Germinal center (tissue), 1 donor: ENCODE data around the gene CD55.
"Not testable (repeated sequence)": the region's sequence is repeated elsewhere in the genome, so short reads cannot be mapped to it uniquely, and the experiment has no call there.

ENCODE experiments used
- DNase-seq: peaks from one replicate; pipeline ENCODE4 v3.0.0; 2012; ENCODE audit warnings: mixed read lengths, low spot score

The CD55 gene

DNA sequence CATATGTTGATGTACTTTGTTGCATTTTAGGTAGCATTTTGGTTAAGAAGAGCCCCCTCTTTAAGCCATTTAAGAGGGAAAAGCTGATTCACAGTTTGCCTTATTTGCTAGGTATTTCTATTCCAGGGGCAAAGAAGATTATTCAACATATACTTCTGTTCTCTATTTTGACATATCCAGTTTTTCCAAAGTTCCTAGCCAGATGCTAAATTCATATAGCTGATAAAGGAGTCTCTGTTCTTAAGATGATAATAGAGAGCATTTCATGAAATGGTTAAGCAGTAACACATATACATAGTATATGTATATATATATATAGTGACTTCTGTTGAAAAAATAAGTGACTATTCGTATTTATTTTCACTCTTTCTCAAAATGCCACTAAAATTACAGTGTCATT, 15.5 kb upstream of the CD55 start:
- no peak for DNase-seq

DNA sequence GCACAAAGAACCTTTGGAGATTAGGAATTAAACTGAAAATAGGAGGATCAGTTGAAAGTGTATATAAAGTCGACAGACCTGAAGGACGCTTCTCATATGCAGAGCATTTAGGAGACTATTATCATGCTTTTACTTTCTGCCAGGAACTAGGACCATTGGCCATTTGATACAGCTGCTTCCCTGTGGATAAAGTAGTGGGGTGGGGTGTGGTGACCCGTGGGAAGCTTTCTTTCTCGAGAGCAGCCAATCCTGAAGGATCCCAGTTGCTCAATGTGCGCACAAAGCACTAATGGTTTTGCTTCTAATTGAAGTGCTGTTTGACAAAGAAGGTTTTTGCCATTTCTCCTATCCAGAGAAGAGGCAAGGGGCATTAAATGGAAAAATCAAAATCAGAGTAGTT, 14.9 kb upstream of the CD55 start:
- DNase-seq: no peak

DNA sequence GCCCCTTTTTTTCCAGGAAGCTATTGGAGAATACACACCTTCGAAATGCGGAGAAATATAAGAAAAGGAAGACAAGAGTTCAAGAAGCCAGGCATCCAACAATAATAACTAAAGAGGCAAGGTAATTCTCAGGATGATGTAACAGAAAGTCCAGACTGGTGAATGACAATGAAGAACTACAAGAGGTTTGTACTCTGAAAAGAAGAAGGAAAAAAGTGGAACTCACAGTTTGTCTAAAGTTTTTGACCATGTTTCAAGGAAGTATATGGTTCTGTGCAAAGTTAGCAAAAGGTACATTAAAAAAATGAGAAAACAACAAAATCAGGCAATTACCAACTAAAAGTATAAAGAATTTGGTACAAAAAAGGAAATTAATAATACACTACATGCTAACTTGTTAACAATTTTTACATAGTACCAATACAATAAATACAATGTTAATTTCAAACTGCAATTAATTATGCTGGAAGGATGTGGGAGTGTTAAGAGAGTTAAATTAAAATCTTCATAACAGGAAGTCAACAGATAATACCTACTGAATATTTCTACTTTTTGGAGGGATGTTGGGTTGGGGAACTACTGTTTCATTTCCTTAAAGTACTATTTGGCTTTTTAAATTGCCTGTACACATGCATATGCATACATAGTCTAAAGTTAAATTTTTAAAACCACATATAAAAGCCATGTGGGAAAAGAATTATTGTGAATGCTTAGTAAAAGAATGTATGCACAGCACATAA, 12.9 kb upstream of the CD55 start:
- DNase-seq: peak; percentile 31

DNA sequence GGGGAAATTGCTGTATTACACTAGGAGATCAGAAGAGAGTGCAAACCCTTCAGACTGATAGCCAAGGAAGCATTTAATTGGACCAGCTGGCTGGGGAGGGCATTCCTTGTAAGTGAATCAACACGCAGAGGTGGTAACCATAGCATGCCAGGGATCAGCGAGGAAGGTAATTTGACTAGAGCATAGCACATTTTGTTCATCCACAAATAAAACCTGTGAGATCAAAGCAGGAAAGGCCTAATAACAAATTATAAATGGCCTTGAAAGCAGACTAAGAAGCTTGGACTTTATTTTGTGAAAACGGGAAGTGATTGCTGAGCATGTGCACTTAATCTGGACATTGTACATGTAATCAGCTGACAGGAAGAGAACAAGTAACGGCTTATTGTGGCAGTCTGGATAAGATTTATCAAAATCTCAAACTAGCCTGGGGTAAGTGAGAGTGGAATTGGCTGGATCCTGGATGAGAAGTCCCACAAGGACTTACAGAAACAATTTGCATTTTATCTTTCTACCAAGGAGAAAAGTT, 11.7 kb upstream of the CD55 start:
- peak; percentile 30 for DNase-seq

DNA sequence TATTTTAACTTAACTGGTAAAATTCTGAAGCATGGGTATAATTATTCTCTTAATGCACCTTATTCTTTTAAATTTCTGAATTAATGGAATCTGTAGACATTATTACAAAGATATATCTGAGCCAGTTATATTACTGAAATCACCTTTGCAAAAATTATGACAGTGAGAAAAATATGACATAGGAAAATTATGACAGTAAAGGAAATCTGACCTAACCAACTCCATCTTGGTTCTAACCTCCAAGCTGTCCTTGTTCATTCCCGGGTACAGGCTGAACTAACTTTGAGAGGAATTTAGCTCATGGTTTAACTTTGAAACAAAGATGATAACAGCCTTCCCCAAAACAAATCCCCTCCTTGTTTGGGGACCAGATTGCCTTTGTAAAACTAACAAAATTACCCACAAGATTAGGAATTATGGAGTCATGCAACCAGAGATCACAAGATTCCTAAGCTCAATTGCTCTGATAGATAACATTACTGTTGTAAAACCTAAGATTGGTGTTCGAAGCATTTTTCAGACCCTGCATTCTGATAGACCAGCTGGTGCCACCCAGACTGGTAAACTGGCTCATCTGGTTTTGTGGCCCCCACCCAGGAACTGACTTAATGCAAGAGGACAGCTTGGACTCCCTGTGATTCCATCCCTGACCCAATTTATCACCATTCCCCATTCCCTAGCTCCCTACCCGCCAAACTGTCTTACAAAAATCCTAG, 9.4 kb upstream of the CD55 start:
- no peak for DNase-seq

DNA sequence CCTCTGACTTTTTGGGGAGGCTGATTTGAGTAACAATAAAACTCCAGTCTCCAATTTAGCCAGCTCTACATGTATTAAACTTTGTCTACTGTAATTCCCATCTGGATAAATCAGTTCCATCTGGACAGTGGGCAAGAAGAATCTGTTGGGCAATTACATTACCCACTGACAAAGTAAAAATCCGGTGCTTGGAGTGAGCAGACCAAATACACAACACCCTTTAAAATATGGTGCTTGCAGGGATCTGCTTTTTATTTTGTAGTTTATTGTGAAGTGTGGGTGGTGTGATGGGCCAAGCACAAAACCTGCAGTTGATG, 8.9 kb upstream of the CD55 start:
- DNase-seq: no peak

DNA sequence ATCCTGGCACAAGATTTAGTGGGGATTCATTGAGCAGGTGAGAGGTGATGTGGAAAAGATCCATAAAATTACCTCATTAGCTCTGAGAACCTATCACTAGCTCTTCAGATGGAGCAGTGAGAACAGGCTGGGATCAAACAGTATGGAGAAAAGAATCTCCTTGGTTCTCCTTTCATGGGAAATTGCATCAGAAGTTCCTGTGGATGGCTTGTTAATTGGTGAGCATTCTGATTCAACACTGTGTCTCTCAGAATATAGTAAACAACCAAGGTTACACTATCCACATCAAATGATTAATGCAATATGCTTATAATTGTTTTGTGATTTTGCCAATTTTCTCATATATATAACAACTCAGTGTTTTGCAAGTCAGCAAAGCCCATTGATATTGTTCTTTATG, 8.3 kb upstream of the CD55 start:
- DNase-seq: no peak

DNA sequence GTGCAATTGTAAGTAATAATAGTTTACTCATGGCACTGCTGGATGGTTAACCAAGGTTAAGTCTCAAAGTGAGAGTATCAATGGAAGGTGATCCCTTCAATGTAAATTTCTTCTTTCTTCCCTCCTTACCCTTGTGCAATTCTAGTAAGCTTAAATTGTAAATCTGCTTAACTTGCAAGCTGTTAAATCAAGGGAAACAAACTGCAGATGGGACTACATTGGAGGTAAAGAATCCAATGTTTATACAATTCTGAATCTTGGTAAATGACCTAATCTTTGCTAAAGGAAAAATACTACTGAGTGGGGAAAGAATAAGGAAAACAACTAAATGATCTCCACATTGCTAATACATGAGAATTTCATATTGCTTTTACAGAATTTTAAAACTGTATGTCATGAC, 6.7 kb upstream of the CD55 start:
- DNase-seq: no peak

DNA sequence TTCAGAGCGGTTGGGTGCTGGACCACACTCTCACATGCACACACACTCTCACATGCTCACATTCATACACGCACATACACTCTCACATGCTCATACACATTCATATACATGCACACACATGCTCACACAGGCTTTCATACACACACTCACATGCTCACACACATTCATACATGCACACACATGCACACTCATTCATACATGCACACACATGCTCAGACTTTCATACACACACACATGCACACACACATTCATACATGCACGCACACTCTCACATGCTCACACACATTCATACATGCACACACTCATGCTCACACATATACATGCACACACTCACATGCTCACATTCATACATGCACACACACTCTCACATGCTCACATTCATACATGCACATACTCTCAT, 6.0 kb upstream of the CD55 start:
- DNase-seq: no peak

DNA sequence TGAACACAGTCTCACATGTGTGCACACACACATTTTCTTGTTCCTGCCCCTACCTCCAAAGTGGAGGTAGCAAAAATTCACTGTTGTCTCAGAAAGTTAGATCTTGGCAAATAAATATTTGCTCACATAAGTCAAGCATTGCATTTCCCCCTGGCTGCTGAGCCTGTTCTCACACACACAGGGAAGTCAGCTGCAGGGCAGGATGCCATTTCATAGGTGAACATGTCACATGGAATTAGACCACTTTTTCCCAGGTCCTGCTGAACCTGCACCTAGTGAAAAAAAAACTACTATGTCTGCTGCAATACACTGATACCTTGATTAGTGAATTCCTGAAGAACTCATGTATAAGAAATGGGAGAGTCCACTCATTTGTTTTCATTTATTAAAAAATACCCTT, 5.3 kb upstream of the CD55 start:
- DNase-seq: no peak

DNA sequence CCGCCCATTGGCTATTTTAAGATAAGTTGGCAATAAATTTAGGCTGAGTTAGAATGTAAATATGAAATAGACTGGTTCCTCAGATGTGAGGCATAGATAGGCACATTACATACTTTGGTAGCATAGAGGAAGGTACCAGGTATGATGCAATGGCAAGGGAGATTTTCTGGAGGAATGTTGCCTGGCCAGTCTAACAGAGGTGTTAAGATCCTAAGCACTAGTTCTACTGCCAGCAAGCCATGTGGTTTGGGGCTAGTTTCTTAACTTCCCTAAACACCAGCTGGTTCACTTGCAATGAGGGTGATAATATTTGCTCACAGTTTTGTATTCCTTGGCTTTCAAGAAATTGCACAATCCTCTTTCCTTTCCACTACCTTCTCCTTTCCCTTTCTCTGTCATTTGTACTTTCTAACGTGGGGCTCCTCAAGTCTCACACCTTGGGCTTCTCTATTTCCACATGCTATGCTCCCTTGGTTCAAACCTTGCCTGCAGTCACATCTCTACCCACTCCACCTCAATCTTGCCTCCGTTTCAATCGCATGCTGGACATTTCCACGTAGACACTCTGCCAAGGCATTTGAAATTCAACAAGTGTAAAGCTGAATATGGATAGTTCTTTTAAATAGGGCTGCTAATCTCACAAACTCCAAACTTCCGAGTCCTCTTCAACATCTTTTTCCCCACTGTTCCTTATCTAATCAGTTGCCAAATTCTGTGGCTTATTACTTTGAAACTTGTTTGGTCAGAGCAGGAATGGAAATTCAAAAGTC, 4.7 kb upstream of the CD55 start:
- DNase-seq: no peak

DNA sequence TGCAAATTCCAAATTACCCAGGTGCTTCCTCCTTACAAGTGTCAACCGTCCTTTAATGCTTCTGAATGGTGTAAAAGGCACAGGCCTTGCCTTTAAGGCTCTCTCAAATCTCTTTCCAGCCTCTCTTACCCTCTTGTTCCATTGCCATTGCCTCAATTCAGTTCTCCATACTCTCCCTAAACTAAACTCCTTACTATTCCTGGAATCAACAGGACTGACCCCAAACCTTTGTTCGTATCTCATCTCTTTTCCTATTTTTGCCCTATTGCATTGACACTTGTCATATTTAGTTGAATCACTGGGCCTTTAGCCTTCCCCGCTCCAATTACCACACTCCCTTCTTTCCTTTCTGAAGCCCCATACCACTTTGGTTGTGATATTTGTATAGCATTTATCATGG, 3.9 kb upstream of the CD55 start:
- no peak for DNase-seq

DNA sequence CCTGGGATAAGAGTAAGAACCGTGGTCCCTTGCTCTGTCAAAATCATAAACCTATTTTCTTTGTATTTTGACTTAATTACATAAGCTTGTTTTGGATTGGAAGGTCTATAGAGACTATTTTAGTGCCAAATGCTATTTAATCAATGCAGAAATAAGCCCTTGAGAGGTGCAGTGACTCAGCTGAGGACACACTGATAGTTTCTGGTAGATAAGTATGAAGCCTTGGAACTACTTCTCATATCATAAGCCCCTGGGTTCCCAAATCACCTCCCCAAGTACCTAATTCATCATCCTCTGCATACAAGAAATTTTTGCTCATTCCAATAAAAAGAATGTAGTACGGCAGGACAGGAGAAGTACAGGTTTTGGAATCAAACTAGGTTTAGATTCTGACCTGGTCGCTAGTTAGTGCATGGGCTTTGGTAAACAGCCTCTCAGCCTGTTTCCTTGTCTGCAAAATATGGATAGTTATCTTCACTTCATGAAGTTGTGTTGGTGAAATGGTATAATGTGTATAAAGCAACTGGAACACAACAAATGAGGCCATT, 3.3 kb upstream of the CD55 start:
- DNase-seq: no peak

DNA sequence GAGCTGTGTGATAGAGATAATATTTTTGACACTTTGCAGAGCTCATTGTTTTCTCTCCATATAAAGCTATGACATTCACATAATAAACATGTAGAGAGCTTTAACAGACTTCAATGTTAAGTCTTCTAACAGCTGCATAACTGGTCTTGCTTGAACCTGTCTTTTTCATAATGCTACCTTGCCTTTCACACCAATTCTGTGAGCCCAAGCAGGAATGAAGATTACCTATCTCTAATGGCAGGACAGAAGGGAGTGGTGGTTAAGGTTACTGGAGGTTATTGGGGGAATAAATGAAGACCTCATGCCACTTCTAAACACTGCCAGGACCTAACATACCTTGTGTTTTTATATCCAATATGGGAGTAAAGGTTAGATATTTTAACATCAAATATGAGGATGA, 2.3 kb upstream of the CD55 start:
- DNase-seq: no peak

DNA sequence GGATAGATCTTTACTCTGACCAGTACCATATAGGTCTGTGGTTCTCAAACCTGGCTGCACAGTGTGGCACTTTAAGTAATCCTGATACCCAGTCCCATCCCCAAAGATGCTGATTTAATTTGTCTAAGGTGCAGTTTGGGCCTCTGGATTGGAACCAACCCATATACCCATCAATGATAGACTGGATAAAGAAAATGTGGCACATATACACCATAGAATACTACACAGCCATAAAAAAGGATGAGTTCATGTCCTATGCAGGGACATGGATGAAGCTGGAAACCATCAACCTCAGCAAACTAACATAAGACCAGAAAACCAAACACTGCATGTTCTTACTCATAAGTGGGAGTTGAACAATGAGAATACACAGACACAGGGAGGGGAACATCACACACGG, 1.4 kb upstream of the CD55 start:
- DNase-seq: not testable (repeated sequence)

DNA sequence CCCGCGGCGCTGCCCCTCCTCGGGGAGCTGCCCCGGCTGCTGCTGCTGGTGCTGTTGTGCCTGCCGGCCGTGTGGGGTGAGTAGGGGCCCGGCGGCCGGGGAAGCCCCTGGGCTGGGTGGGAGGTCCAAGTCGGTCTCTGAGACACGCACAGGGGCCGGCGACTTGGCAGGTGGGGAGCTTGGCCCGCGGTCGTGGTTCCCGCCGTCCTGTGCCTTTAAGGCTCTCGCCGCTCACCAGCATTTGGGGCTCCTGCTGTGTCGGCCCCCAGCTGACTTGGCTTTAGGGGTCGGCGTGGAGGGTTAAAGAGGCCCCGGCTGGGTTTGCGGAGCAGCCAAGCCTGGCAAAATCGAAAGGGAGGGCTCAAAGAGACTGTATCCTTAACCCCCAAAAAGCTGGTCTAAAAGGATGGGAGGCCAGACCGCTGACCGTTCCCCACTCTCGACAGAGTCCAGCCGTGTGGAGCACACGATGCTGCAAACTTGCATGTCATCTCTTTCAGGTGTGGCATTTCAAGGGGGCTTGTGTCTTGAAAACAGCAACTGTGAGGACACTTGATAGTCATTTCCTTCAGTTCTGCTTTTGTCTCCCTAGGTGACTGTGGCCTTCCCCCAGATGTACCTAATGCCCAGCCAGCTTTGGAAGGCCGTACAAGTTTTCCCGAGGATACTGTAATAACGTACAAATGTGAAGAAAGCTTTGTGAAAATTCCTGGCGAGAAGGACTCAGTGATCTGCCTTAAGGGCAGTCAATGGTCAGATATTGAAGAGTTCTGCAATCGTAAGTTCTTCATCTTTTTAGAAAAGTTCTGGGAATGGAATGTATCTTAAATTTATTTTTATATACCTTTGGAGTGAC, 540 bp downstream of the CD55 start:
- DNase-seq: no peak

DNA sequence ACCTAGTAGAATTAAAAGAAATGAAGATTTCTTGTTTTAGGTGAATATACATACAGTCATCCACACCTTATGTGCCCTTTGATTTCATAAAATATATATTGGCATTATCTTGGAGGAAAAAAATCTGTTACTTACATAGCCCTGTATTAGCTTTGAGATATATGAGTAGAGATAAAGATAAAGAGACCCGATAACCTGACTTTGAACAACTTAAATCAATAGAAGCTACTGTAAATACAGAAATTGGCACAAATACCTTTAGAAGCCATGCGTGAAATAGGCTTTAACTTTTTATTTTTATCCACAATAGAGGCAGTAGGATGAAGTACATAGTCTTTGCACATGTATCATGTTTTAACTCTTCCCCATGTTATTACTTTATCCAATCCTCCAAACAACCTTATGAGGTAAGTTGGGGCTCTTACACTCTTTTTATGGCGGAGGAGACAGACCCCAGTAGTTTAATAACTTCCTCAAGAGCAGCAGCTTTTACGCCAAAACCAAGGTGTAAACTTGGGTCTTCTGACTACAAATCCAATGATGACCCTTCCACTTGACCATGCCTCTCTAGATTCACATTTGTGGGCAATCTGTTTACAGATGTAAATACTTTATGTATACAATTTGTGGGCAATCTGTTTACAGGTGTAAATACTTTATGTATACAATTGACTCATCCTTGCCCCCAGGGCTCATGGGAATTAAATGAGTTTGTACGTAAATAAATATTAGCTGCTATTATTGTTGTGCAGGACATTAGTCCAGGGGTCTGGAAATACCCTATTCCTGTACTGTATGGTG, 2.1 kb downstream of the CD55 start:
- no peak for DNase-seq

DNA sequence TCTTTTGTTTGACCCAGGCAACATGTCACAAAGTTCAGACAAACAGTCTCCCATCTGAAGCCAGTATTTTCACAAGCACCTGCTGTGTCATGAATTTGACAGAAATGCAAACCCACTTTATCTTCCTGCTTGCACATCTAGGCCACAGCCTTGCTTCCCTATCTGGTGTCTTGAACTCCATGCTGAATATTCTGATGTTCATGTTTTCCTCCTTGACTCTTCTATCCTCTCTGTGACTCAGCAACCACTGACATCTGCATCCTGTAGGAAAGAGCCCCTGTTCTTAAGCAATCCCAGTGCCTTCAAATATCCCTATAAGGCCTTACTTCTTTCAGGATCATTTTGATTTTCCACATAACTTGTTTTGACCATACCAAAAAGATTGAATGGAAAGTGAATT, 6.5 kb downstream of the CD55 start:
- no peak for DNase-seq

DNA sequence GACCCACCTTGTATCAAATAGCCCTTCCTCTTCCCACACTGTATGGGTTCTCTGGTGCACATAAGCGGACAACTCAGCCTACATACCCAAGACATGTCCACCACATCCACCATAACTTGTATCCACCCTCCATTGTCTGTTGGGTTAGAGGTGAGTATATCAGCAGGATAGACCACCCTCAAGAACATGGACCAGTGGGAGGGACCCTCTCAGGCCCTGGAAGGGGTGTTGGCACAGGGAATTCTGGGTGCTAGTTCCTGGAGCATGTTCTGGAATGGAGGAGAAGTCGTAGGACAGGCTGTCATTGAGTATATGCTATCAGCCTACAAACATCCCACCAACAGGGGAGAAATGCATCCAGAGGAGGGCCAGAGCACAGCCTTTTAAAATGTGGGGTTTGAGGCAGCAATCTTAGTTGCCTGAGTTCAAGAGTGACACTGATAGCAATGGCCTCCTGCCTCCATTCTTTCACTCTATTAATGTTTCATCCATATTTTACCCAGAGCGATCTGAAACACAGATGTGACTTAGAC, 7.5 kb downstream of the CD55 start:
- DNase-seq: no peak

DNA sequence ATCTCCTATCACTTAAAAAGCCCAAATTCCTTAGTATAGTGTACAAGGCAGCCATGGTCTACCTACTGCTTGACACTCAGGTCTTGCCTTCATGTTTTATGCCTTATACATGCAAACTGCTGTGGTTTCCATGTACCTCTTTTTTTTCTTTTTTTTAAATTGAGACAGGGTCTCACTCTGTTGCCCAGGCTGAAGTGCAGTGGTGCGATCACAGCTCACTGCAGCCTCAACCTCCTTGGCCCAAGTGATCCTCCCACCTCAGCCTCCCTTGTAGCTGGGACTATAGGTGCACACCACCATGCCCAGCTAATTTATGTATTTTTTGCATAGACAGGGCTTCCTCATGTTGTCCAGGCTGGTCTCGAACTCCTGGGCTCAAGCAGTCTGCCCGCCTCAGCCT, 8.0 kb downstream of the CD55 start:
- DNase-seq: no peak
